Activated CD4-positive, alpha-beta memory T cell treated with anti-CD3 and anti-CD28 coated beads, Interleukin-2, amount 10 ng/mL, durations not matched to agents 7 days and 5 days (primary cell): Measurements from ENCODE around the gene FKBP5. TPM values are rescaled to one million over a fixed set of nuclear protein-coding genes. Genes with fewer than 3 reads are reported as not detected.

Experiments used
- CTCF ChIA-PET: fragments of 350-600 bp; sonication (Branson Sonifier 250); formaldehyde crosslinking; loops from one replicate; lab custom pipeline; 2021; ENCODE audit warnings: antibody characterized with exemption, inconsistent platforms; lab: Charles Lee
- POLR2A ChIA-PET: fragments of 350-600 bp; sonication (Branson Sonifier 250); formaldehyde crosslinking; loops from one replicate; lab custom pipeline; 2021; ENCODE audit warnings: antibody characterized with exemption; lab: Charles Lee
- DNase-seq: peaks from one replicate; pipeline ENCODE4 v3.0.0-alpha.2; 2020
- H3K27ac Mint-ChIP-seq: one replicate; pipeline ENCODE4 v1.8.0; 2021; ENCODE audit warnings: mild to moderate bottlenecking, mixed read lengths
- H3K27me3 Mint-ChIP-seq: one replicate; pipeline ENCODE4 v1.8.0; 2021; ENCODE audit warnings: mixed read lengths
- H3K36me3 Mint-ChIP-seq: one replicate; pipeline ENCODE4 v1.8.0; 2021; ENCODE audit warnings: low read depth, mixed read lengths
- H3K4me1 Mint-ChIP-seq: one replicate; pipeline ENCODE4 v1.8.0; 2021; ENCODE audit warnings: mixed read lengths
- H3K4me3 Mint-ChIP-seq: one replicate; pipeline ENCODE4 v1.8.0; 2021; ENCODE audit warnings: mild to moderate bottlenecking, mixed read lengths
- H3K9me3 Mint-ChIP-seq: one replicate; pipeline ENCODE4 v1.8.0; 2021; ENCODE audit warnings: mixed read lengths
- total RNA-seq, 2 experiments: library from RNA; stranded (reverse); gene quantifications; one replicate each; pipeline ENCODE4 v1.2.3, GENCODE V29; 2021

Gene FKBP5
- total RNA-seq, 2 experiments from 2014 or later, result 51.1 to 51.5 TPM

GRCh38 chr6:35564733-35565132, 124.0 kb downstream of the FKBP5 start:
- POLR2A ChIA-PET, result no interaction called here
- CTCF ChIA-PET, result interaction anchor here (1.0 to 1.4 kb wide), 2 partner anchors 170 to 172 kb away, joined by 3 to 4 read pairs; no protein-coding TSS in a partner anchor
- DNase-seq, result no peak
- no peaks in the 10 kb centered on the region for H3K4me1 Mint-ChIP-seq
- no peak overlapping the region for H3K4me3 Mint-ChIP-seq
- peaks cover 31% of the 10 kb centered on the region for H3K27me3 Mint-ChIP-seq
- no peak overlapping the region for H3K27ac Mint-ChIP-seq
- H3K9me3 Mint-ChIP-seq, result no peaks in the 10 kb centered on the region
- no peaks in the 10 kb centered on the region for H3K36me3 Mint-ChIP-seq

- H3K27me3 Mint-ChIP-seq, result peaks cover 31% of the 10 kb centered on the region
- H3K36me3 Mint-ChIP-seq, result no peaks in the 10 kb centered on the region
- no peak overlapping the region for H3K27ac Mint-ChIP-seq
- no peak for DNase-seq
- H3K4me3 Mint-ChIP-seq, result no peak overlapping the region
- ChIA-PET CTCF (interaction anchor here (1.2 to 2.2 kb wide), 2 partner anchors 9 to 10 kb away, joined by 4 to 12 read pairs; no protein-coding TSS in a partner anchor), POLR2A (interaction anchor here (0.6 kb wide), 1 partner anchor 61 kb away, joined by 3 read pairs; no protein-coding TSS in a partner anchor)
- H3K4me1 Mint-ChIP-seq, result no peaks in the 10 kb centered on the region
- no peaks in the 10 kb centered on the region for H3K9me3 Mint-ChIP-seq
Measured at GRCh38 chr6:35562060-35562459, 126.7 kb downstream of the FKBP5 start.

- Mint-ChIP-seq H3K4me3 (no peak overlapping the region), H3K27ac (no peak overlapping the region), H3K36me3 (no peaks in the 10 kb centered on the region), H3K4me1 (no peaks in the 10 kb centered on the region), H3K9me3 (no peaks in the 10 kb centered on the region), H3K27me3 (peaks cover 26% of the 10 kb centered on the region)
- ChIA-PET CTCF (interaction anchor here (1.2 kb wide), 1 partner anchor 9 kb away, joined by 4 read pairs; no protein-coding TSS in a partner anchor), POLR2A (no interaction called here)
- no peak for DNase-seq
Measured at GRCh38 chr6:35561113-35561512, 127.6 kb downstream of the FKBP5 start.

GRCh38 chr6:35558571-35558970, 130.1 kb downstream of the FKBP5 start:
- POLR2A ChIA-PET, result no interaction called here
- Mint-ChIP-seq H3K4me1 (no peaks in the 10 kb centered on the region), H3K9me3 (no peaks in the 10 kb centered on the region), H3K36me3 (no peaks in the 10 kb centered on the region), H3K27ac (no peak overlapping the region), H3K27me3 (peaks cover 9% of the 10 kb centered on the region), H3K4me3 (no peak overlapping the region)
- DNase-seq, result no peak
- CTCF ChIA-PET, result interaction anchor here (1.3 kb wide), 1 partner anchor 36 kb away, joined by 5 read pairs; no protein-coding TSS in a partner anchor

- no peaks in the 10 kb centered on the region for H3K36me3 Mint-ChIP-seq
- H3K4me1 Mint-ChIP-seq, result peaks cover 2% of the 10 kb centered on the region
- DNase-seq, result no peak
- no peak overlapping the region for H3K4me3 Mint-ChIP-seq
- peaks cover 5% of the 10 kb centered on the region for H3K27me3 Mint-ChIP-seq
- no peak overlapping the region for H3K27ac Mint-ChIP-seq
- H3K9me3 Mint-ChIP-seq, result no peaks in the 10 kb centered on the region
- POLR2A ChIA-PET, result no interaction called here
- CTCF ChIA-PET, result interaction anchor here (1.3 to 1.4 kb wide), 2 partner anchors 11 to 35 kb away, joined by 4 to 7 read pairs; no protein-coding TSS in a partner anchor
Measured at GRCh38 chr6:35557239-35557638, 131.5 kb downstream of the FKBP5 start.

- H3K36me3 Mint-ChIP-seq, result peaks cover 6% of the 10 kb centered on the region
- no peak overlapping the region for H3K4me3 Mint-ChIP-seq
- peaks cover 4% of the 10 kb centered on the region for H3K4me1 Mint-ChIP-seq
- no peak for DNase-seq
- no peak overlapping the region for H3K27ac Mint-ChIP-seq
- POLR2A ChIA-PET, result no interaction called here
- CTCF ChIA-PET, result interaction anchor here (1.5 to 6.2 kb wide), 2 partner anchors 32 to 182 kb away, joined by 5 to 55 read pairs; partner anchors contain the start of gene ARMC12
- peaks cover 5% of the 10 kb centered on the region for H3K9me3 Mint-ChIP-seq
- peaks cover 12% of the 10 kb centered on the region for H3K27me3 Mint-ChIP-seq
Measured at GRCh38 chr6:35554811-35555210, 133.9 kb downstream of the FKBP5 start.

GRCh38 chr6:35553315-35553714, 135.4 kb downstream of the FKBP5 start:
- no peak for DNase-seq
- peaks cover 7% of the 10 kb centered on the region for H3K36me3 Mint-ChIP-seq
- no peak overlapping the region for H3K4me3 Mint-ChIP-seq
- peaks cover 14% of the 10 kb centered on the region for H3K27me3 Mint-ChIP-seq
- CTCF ChIA-PET, result interaction anchor here (1.0 to 6.2 kb wide), 11 partner anchors 8 to 749 kb away, joined by 3 to 55 read pairs (median 5); partner anchors contain the start of gene ARMC12
- H3K27ac Mint-ChIP-seq, result no peak overlapping the region
- POLR2A ChIA-PET, result interaction anchor here (1.4 kb wide), 2 partner anchors 9 to 82 kb away, joined by 4 read pairs; no protein-coding TSS in a partner anchor
- H3K9me3 Mint-ChIP-seq, result peaks cover 6% of the 10 kb centered on the region
- H3K4me1 Mint-ChIP-seq, result peaks cover 4% of the 10 kb centered on the region

GRCh38 chr6:35552285-35552917, 136.3 kb downstream of the FKBP5 start:
- H3K36me3 Mint-ChIP-seq, result peaks cover 7% of the 10 kb centered on the region
- POLR2A ChIA-PET, result interaction anchor here (0.8 to 1.4 kb wide), 4 partner anchors 9 to 257 kb away, joined by 3 to 4 read pairs (median 4); no protein-coding TSS in a partner anchor

GRCh38 chr6:35550437-35550836, 138.3 kb downstream of the FKBP5 start:
- Mint-ChIP-seq H3K4me3 (no peak overlapping the region), H3K27me3 (peaks cover 14% of the 10 kb centered on the region), H3K4me1 (peaks cover 4% of the 10 kb centered on the region), H3K9me3 (peaks cover 6% of the 10 kb centered on the region), H3K36me3 (peaks cover 7% of the 10 kb centered on the region), H3K27ac (no peak overlapping the region)
- ChIA-PET POLR2A (no interaction called here), CTCF (interaction anchor here (0.8 to 6.2 kb wide), 2 partner anchors 28 to 83 kb away, joined by 3 to 55 read pairs; no protein-coding TSS in a partner anchor)
- no peak for DNase-seq

More at GRCh38 chr6:35552285-35552917, 136.3 kb downstream of the FKBP5 start:
- H3K9me3 Mint-ChIP-seq, result peaks cover 6% of the 10 kb centered on the region
- no peak overlapping the region for H3K4me3 Mint-ChIP-seq
- peaks cover 4% of the 10 kb centered on the region for H3K4me1 Mint-ChIP-seq
- H3K27ac Mint-ChIP-seq, result no peak overlapping the region
- CTCF ChIA-PET, result interaction anchor here (0.6 to 6.2 kb wide), 27 partner anchors 9 to 1276 kb away, joined by 3 to 55 read pairs (median 4); partner anchors contain the start of genes ARMC12, DEF6, FANCE and RPL10A
- peaks cover 14% of the 10 kb centered on the region for H3K27me3 Mint-ChIP-seq
- peak; percentile 76 for DNase-seq

- H3K27me3 Mint-ChIP-seq, result peaks cover 12% of the 10 kb centered on the region
- peaks cover 7% of the 10 kb centered on the region for H3K36me3 Mint-ChIP-seq
- no peak overlapping the region for H3K4me3 Mint-ChIP-seq
- no peak overlapping the region for H3K27ac Mint-ChIP-seq
- POLR2A ChIA-PET, result no interaction called here
- no peak for DNase-seq
- H3K4me1 Mint-ChIP-seq, result peaks cover 4% of the 10 kb centered on the region
- peaks cover 6% of the 10 kb centered on the region for H3K9me3 Mint-ChIP-seq
- CTCF ChIA-PET, result interaction anchor here (0.8 to 1.7 kb wide), 2 partner anchors 9 to 25 kb away, joined by 4 read pairs; no protein-coding TSS in a partner anchor
Measured at GRCh38 chr6:35547676-35548075, 141.0 kb downstream of the FKBP5 start.

GRCh38 chr6:35544769-35545361, 143.8 kb downstream of the FKBP5 start:
- H3K36me3 Mint-ChIP-seq, result peaks cover 2% of the 10 kb centered on the region
- no peak overlapping the region for H3K27ac Mint-ChIP-seq
- no peak overlapping the region for H3K4me3 Mint-ChIP-seq
- H3K4me1 Mint-ChIP-seq, result no peaks in the 10 kb centered on the region
- no peak for DNase-seq
- ChIA-PET CTCF (no interaction called here), POLR2A (no interaction called here)
- H3K9me3 Mint-ChIP-seq, result peaks cover 2% of the 10 kb centered on the region
- H3K27me3 Mint-ChIP-seq, result peaks cover 3% of the 10 kb centered on the region

- DNase-seq, result no peak
- Mint-ChIP-seq H3K4me3 (no peak overlapping the region), H3K36me3 (no peaks in the 10 kb centered on the region), H3K9me3 (no peaks in the 10 kb centered on the region), H3K4me1 (no peaks in the 10 kb centered on the region), H3K27ac (no peak overlapping the region), H3K27me3 (no peaks in the 10 kb centered on the region)
- POLR2A ChIA-PET, result interaction anchor here (1.3 kb wide), 1 partner anchor 9 kb away, joined by 4 read pairs; no protein-coding TSS in a partner anchor
- CTCF ChIA-PET, result interaction anchor here (0.7 to 1.5 kb wide), 3 partner anchors 8 to 21 kb away, joined by 3 to 8 read pairs (median 4); no protein-coding TSS in a partner anchor
Measured at GRCh38 chr6:35543459-35544193, 145.1 kb downstream of the FKBP5 start.
